Naive B cell (primary cell): Measurements from ENCODE around the gene MYO18A. TPM values are rescaled to one million over a fixed set of nuclear protein-coding genes. Genes with fewer than 3 reads are reported as not detected.

Source experiments
- ATAC-seq, 2 donors: fragments of 150-1000 bp; cut with Tn5 transposase; 2 replicates each; pipeline ENCODE4 v1.10.0; 2021; ENCODE audit warnings: low read depth in 2 of 2, mild to moderate bottlenecking in 2 of 2, moderate library complexity in 2 of 2
- DNase-seq: peaks from one replicate; pipeline ENCODE4 v3.0.0; 2022
- H3K27ac Mint-ChIP-seq, 6 donors: one replicate each; pipeline ENCODE4 v1.8.0; 2020 to 2022; ENCODE audit warnings: mild to moderate bottlenecking in 6 of 6, mixed read lengths in 6 of 6, moderate library complexity in 5 of 6, inconsistent platforms in 2 of 6
- H3K27me3 Mint-ChIP-seq, 3 donors: one replicate each; pipeline ENCODE4 v1.8.0; 2021 to 2022; ENCODE audit warnings: mixed read lengths in 3 of 3, mild to moderate bottlenecking in 1 of 3
- H3K36me3 Mint-ChIP-seq, 2 donors: one replicate each; pipeline ENCODE4 v1.8.0; 2020 to 2022; ENCODE audit warnings: mixed read lengths in 2 of 2, inconsistent platforms in 1 of 2, mild to moderate bottlenecking in 1 of 2
- H3K4me1 Mint-ChIP-seq, 3 donors: one replicate each; pipeline ENCODE4 v1.8.0; 2020 to 2022; ENCODE audit warnings: mixed read lengths in 3 of 3, inconsistent platforms in 1 of 3, mild to moderate bottlenecking in 1 of 3, moderate library complexity in 1 of 3
- H3K4me3 Mint-ChIP-seq, 8 donors: one replicate each; pipeline ENCODE4 v1.8.0; 2020 to 2022; ENCODE audit warnings: mild to moderate bottlenecking in 8 of 8, mixed read lengths in 8 of 8, moderate library complexity in 8 of 8, inconsistent platforms in 2 of 8
- H3K9me3 Mint-ChIP-seq, 7 donors: one replicate each; pipeline ENCODE4 v1.8.0; 2020 to 2022; ENCODE audit warnings: mixed read lengths in 7 of 7, mild to moderate bottlenecking in 5 of 7, inconsistent platforms in 2 of 7, moderate library complexity in 1 of 7
- polyA plus RNA-seq, 6 donors: library from polyadenylated mRNA; unstranded; fragments of 300-500 nt; fragmentation: Illumina TruSeq; gene quantifications; one replicate each; pipeline ENCODE4 v1.2.3, GENCODE V29; 2021; ENCODE audit warnings: low read depth in 6 of 6

The MYO18A gene
- polyA plus RNA-seq, 6 donors from 2014 or later, result 5.1 to 51.6 (median 17.0) TPM

- Mint-ChIP-seq H3K4me3 (peak overlapping the region in 1 of 8 donors; percentile 54), H3K27me3 (peaks cover 4 to 9% (median 8%) of the 10 kb centered on the region in 3 donors), H3K36me3 (no peaks in the 10 kb centered on the region), H3K9me3 (no peaks in the 10 kb centered on the region), H3K27ac (no peak overlapping the region), H3K4me1 (peaks cover 15 to 24% (median 17%) of the 10 kb centered on the region in 3 donors)
- DNase-seq (no peak), ATAC-seq (no peak)
Observed at GRCh38 chr17:29041571-29041970, 138.6 kb downstream of the MYO18A start.

GRCh38 chr17:29041091-29041490 is 139.1 kb downstream of the MYO18A start:
- H3K4me1 Mint-ChIP-seq, result peaks cover 15 to 24% (median 17%) of the 10 kb centered on the region in 3 donors
- ATAC-seq, result no peak
- H3K27ac Mint-ChIP-seq, result no peak overlapping the region

GRCh38 chr17:29039764-29040598 is 140.2 kb downstream of the MYO18A start:
- H3K4me1 Mint-ChIP-seq, result peaks cover 15 to 24% (median 17%) of the 10 kb centered on the region in 3 donors
- peaks cover 5 to 14% (median 9%) of the 10 kb centered on the region in 3 donors for H3K27me3 Mint-ChIP-seq
- DNase-seq (no peak), ATAC-seq (no peak)
- no peak overlapping the region for H3K4me3 Mint-ChIP-seq
- H3K9me3 Mint-ChIP-seq, result peaks cover 3 to 6% (median 4%) of the 10 kb centered on the region in 7 donors
- no peak overlapping the region for H3K27ac Mint-ChIP-seq
- H3K36me3 Mint-ChIP-seq, result peaks cover 0 to 5% of the 10 kb centered on the region in 2 donors

More at GRCh38 chr17:29041091-29041490, 139.1 kb downstream of the MYO18A start:
- DNase-seq, result no peak
- Mint-ChIP-seq H3K36me3 (no peaks in the 10 kb centered on the region), H3K4me3 (peak overlapping the region in 1 of 8 donors; percentile 54), H3K9me3 (no peaks in the 10 kb centered on the region), H3K27me3 (peaks cover 4 to 9% (median 4%) of the 10 kb centered on the region in 3 donors)

GRCh38 chr17:29038085-29038795 is 142.0 kb downstream of the MYO18A start:
- no peak overlapping the region for H3K4me3 Mint-ChIP-seq
- peaks cover 7 to 21% (median 15%) of the 10 kb centered on the region in 7 donors for H3K9me3 Mint-ChIP-seq
- peaks cover 10 to 21% (median 12%) of the 10 kb centered on the region in 3 donors for H3K4me1 Mint-ChIP-seq
- ATAC-seq (no peak), DNase-seq (no peak)
- H3K36me3 Mint-ChIP-seq, result peaks cover 0 to 14% of the 10 kb centered on the region in 2 donors
- H3K27ac Mint-ChIP-seq, result no peak overlapping the region
- H3K27me3 Mint-ChIP-seq, result peaks cover 16 to 27% (median 22%) of the 10 kb centered on the region in 3 donors

- ATAC-seq (no peak), DNase-seq (no peak)
- Mint-ChIP-seq H3K27ac (no peak overlapping the region), H3K4me1 (peaks cover 5 to 16% (median 7%) of the 10 kb centered on the region in 3 donors), H3K9me3 (peaks cover 7 to 21% (median 15%) of the 10 kb centered on the region in 7 donors), H3K4me3 (no peak overlapping the region), H3K27me3 (peaks cover 19 to 32% (median 27%) of the 10 kb centered on the region in 3 donors), H3K36me3 (peaks cover 0 to 14% of the 10 kb centered on the region in 2 donors)
Observed at GRCh38 chr17:29037739-29038084, 142.5 kb downstream of the MYO18A start.

- Mint-ChIP-seq H3K4me1 (peaks cover 0 to 5% (median 0%) of the 10 kb centered on the region in 3 donors), H3K36me3 (peaks cover 0 to 14% of the 10 kb centered on the region in 2 donors), H3K27ac (no peak overlapping the region), H3K9me3 (peaks cover 7 to 21% (median 15%) of the 10 kb centered on the region in 7 donors), H3K4me3 (no peak overlapping the region), H3K27me3 (peaks cover 31 to 43% (median 38%) of the 10 kb centered on the region in 3 donors)
- ATAC-seq (no peak), DNase-seq (no peak)
Observed at GRCh38 chr17:29036584-29036983, 143.6 kb downstream of the MYO18A start.

- Mint-ChIP-seq H3K9me3 (peaks cover 7 to 21% (median 15%) of the 10 kb centered on the region in 7 donors), H3K4me1 (no peaks in the 10 kb centered on the region), H3K27ac (no peak overlapping the region), H3K4me3 (no peak overlapping the region), H3K36me3 (peaks cover 0 to 14% of the 10 kb centered on the region in 2 donors), H3K27me3 (peaks cover 43 to 57% (median 48%) of the 10 kb centered on the region in 3 donors)
- ATAC-seq, result no peak
- DNase-seq, result no peak
Observed at GRCh38 chr17:29034510-29034909, 145.7 kb downstream of the MYO18A start.

- no peak for DNase-seq
- no peak overlapping the region for H3K4me3 Mint-ChIP-seq
- peaks cover 56 to 67% (median 57%) of the 10 kb centered on the region in 3 donors for H3K27me3 Mint-ChIP-seq
- peaks cover 7 to 21% (median 15%) of the 10 kb centered on the region in 7 donors for H3K9me3 Mint-ChIP-seq
- H3K4me1 Mint-ChIP-seq, result no peaks in the 10 kb centered on the region
- peaks cover 0 to 14% of the 10 kb centered on the region in 2 donors for H3K36me3 Mint-ChIP-seq
- no peak overlapping the region for H3K27ac Mint-ChIP-seq
- ATAC-seq, result no peak
Observed at GRCh38 chr17:29032857-29033197, 147.4 kb downstream of the MYO18A start.

- Mint-ChIP-seq H3K27ac (no peak overlapping the region), H3K4me1 (no peaks in the 10 kb centered on the region), H3K4me3 (no peak overlapping the region), H3K9me3 (peaks cover 7 to 21% (median 15%) of the 10 kb centered on the region in 7 donors), H3K36me3 (peaks cover 0 to 14% of the 10 kb centered on the region in 2 donors), H3K27me3 (peaks cover 60 to 73% (median 62%) of the 10 kb centered on the region in 3 donors)
- ATAC-seq (no peak), DNase-seq (no peak)
Observed at GRCh38 chr17:29032013-29032856, 148.0 kb downstream of the MYO18A start.

- Mint-ChIP-seq H3K27ac (peak overlapping the region in 1 of 6 donors; percentile 6), H3K9me3 (peaks cover 7 to 21% (median 15%) of the 10 kb centered on the region in 7 donors), H3K36me3 (peaks cover 0 to 14% of the 10 kb centered on the region in 2 donors), H3K4me3 (no peak overlapping the region), H3K27me3 (peaks cover 63 to 79% (median 69%) of the 10 kb centered on the region in 3 donors), H3K4me1 (no peaks in the 10 kb centered on the region)
- no peak for DNase-seq
- ATAC-seq, result no peak
Observed at GRCh38 chr17:29031488-29031887, 148.7 kb downstream of the MYO18A start.

- no peak overlapping the region for H3K4me3 Mint-ChIP-seq
- no peak for ATAC-seq
- peaks cover 2 to 7% (median 3%) of the 10 kb centered on the region in 3 donors for H3K4me1 Mint-ChIP-seq
- no peak for DNase-seq
- H3K9me3 Mint-ChIP-seq, result no peaks in the 10 kb centered on the region
- peaks cover 61 to 82% (median 74%) of the 10 kb centered on the region in 3 donors for H3K27me3 Mint-ChIP-seq
- peak overlapping the region in 1 of 6 donors; percentile 36 for H3K27ac Mint-ChIP-seq
- peaks cover 0 to 5% of the 10 kb centered on the region in 2 donors for H3K36me3 Mint-ChIP-seq
Observed at GRCh38 chr17:29024316-29024952, 155.8 kb downstream of the MYO18A start.

GRCh38 chr17:29022074-29022473 is 158.1 kb downstream of the MYO18A start:
- Mint-ChIP-seq H3K36me3 (peaks cover 0 to 5% of the 10 kb centered on the region in 2 donors), H3K4me1 (peaks cover 11 to 15% (median 12%) of the 10 kb centered on the region in 3 donors), H3K27me3 (peaks cover 67 to 86% (median 78%) of the 10 kb centered on the region in 3 donors), H3K27ac (no peak overlapping the region), H3K4me3 (no peak overlapping the region), H3K9me3 (no peaks in the 10 kb centered on the region)
- no peak for ATAC-seq
- no peak for DNase-seq
